MM.1S (cell line): ENCODE data around the gene NEXN.
A peak's percentile ranks its signal among the peaks of the same experiment; 100 is the strongest.

ENCODE experiments used
- DNase-seq: peaks from one replicate; pipeline ENCODE4 v3.0.0-alpha.2; 2015
- H2AFZ ChIP-seq: fragments of 300-600 bp; sonication (generic); 2 replicates; pipeline ENCODE4 v1.6.0; 2016; ENCODE audit warnings: antibody characterized with exemption, low read length
- H3F3A ChIP-seq: fragments of 300-600 bp; sonication (generic); 2 replicates; pipeline ENCODE4 v1.6.1; 2016; ENCODE audit warnings: mild to moderate bottlenecking, antibody characterized with exemption, low read length, moderate library complexity, mixed read lengths; ENCODE audit not compliant: insufficient read depth
- H3K27ac ChIP-seq: fragments of 300-600 bp; sonication (generic); 2 replicates; pipeline ENCODE4 v1.5.1; 2016; ENCODE audit warnings: mild to moderate bottlenecking, low read length
- H3K27me3 ChIP-seq: fragments of 300-600 bp; sonication (generic); replicated peaks from 2 replicates; pipeline ENCODE4 v1.6.0; 2016; ENCODE audit warnings: low read length; ENCODE audit not compliant: insufficient read depth
- H3K36me3 ChIP-seq: fragments of 300-600 bp; sonication (generic); replicated peaks from 2 replicates; pipeline ENCODE4 v1.6.1; 2016; ENCODE audit warnings: mild to moderate bottlenecking, low read length, mixed read lengths; ENCODE audit not compliant: insufficient read depth
- H3K4me1 ChIP-seq: fragments of 300-600 bp; sonication (generic); 2 replicates; pipeline ENCODE4 v1.6.1; 2016; ENCODE audit warnings: low read length, mixed read lengths
- H3K4me2 ChIP-seq: fragments of 300-600 bp; sonication (generic); 2 replicates; pipeline ENCODE4 v1.6.0; 2016; ENCODE audit warnings: low read depth, low read length
- H3K4me3 ChIP-seq: fragments of 300-600 bp; sonication (generic); 2 replicates; pipeline ENCODE4 v1.5.1; 2016; ENCODE audit warnings: low read length, mixed read lengths
- H3K79me2 ChIP-seq: fragments of 300-600 bp; sonication (generic); 2 replicates; pipeline ENCODE4 v1.6.1; 2016; ENCODE audit warnings: mixed run types, low read length, mixed read lengths
- H3K9ac ChIP-seq: fragments of 300-600 bp; sonication (generic); 2 replicates; pipeline ENCODE4 v1.6.1; 2016; ENCODE audit warnings: low read length, mixed read lengths
- H3K9me2 ChIP-seq: fragments of 300-600 bp; sonication (generic); replicated peaks from 2 replicates; pipeline ENCODE4 v1.6.1; 2016; ENCODE audit warnings: mild to moderate bottlenecking, low read length, mixed read lengths; ENCODE audit not compliant: insufficient read depth
- H3K9me3 ChIP-seq: fragments of 300-600 bp; sonication (generic); replicated peaks from 2 replicates; pipeline ENCODE4 v1.6.1; 2016; ENCODE audit warnings: mild to moderate bottlenecking, low read length, mixed read lengths; ENCODE audit not compliant: insufficient read depth
- H4K20me1 ChIP-seq: fragments of 300-600 bp; sonication (generic); 2 replicates; pipeline ENCODE4 v1.6.1; 2016; ENCODE audit warnings: mild to moderate bottlenecking, low read length, moderate library complexity, mixed read lengths; ENCODE audit not compliant: insufficient read depth
- CTCF ChIP-seq: fragments of 300-600 bp; sonication (generic); IDR thresholded peaks from 2 replicates; pipeline ENCODE4 v1.5.1; 2016; ENCODE audit warnings: antibody characterized with exemption, low read length, mixed read lengths
- EZH2 ChIP-seq: fragments of 300-600 bp; sonication (generic); optimal IDR thresholded peaks from 2 replicates; pipeline ENCODE3; 2017; ENCODE audit warnings: low read depth, mild to moderate bottlenecking, antibody characterized with exemption, low read length, mixed read lengths
- EZH2phosphoT487 ChIP-seq: fragments of 300-600 bp; sonication (generic); IDR thresholded peaks from 2 replicates; pipeline ENCODE4 v1.6.1; 2018; ENCODE audit warnings: antibody characterized with exemption, low read length

Gene NEXN

DNA sequence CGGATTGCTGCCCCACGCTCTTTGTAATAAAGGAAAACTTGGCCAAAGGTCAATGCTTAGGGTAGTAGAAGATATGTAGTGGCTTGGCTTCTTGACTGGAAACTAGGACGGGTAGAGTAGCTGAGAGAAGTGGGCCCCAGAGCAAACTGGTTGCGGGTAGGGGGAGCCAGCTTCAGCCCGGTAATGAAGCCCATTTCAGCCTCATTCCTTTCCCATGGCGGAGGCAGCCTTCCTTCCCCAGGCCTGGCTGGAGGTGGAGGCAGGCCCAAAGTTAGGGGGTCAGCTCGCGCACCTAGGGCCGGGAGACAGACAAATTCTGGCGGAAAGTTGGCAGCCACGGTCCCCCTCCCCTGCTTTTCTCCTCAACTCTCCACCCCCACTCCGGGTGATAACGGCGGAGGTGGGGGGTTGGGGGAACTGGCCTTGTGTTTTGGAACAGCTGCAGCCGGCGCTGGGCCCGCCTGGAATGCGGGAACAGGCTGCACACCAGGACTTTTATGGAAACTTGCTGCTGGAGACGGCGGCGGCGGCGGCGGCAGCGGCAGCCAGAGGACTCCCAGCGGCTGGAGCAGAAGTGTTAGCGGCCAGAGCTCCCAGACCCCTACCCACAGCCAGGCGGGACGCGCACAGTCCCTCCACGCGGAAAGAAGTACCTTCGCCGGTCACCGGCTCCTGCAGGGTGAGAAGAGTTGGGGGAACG is at the start of gene NEXN:
Gene NEXN (plus strand): TSS at position 544 of the 700 bp plus-strand sequence. CDS start 27,483 bp downstream, outside the sequence.
- Histone ChIP-seq H3K9me2 (no peaks in the 10 kb centered on the region), H3K27ac (no peak within 1 kb of the TSS), H3K4me2 (peak within 1 kb of the TSS; percentile 13; the same call in 1 of the 2 replicates), H3K79me2 (no peaks in the 10 kb centered on the region), H3K36me3 (no peaks in the 10 kb centered on the region), H4K20me1 (no peaks in the 10 kb centered on the region), H3K27me3 (no peaks in the 10 kb centered on the region), H3F3A (no peaks in the 10 kb centered on the region), H3K9me3 (no peaks in the 10 kb centered on the region), H3K4me3 (no peak within 1 kb of the TSS), H3K4me1 (no peaks in the 10 kb centered on the region), H2AFZ (no peak within 1 kb of the TSS), H3K9ac (no peak within 1 kb of the TSS)
- TF ChIP-seq EZH2phosphoT487 (no peak), EZH2 (no peak), CTCF (no peak)
- no peak for DNase-seq

GRCh38 chr1:77841574-77841973 is 46.9 kb upstream of the NEXN start:
- Histone ChIP-seq H3K9me3 (no peaks in the 10 kb centered on the region), H3K4me1 (no peaks in the 10 kb centered on the region), H3K27ac (no peak overlapping the region), H4K20me1 (no peaks in the 10 kb centered on the region), H3K79me2 (no peaks in the 10 kb centered on the region), H2AFZ (no peak overlapping the region), H3K27me3 (no peaks in the 10 kb centered on the region), H3K9me2 (no peaks in the 10 kb centered on the region), H3K4me3 (no peak overlapping the region), H3K36me3 (no peaks in the 10 kb centered on the region), H3K9ac (no peak overlapping the region), H3K4me2 (no peak overlapping the region), H3F3A (no peaks in the 10 kb centered on the region)
- TF ChIP-seq EZH2, result no peak
- TF ChIP-seq EZH2phosphoT487, result no peak
- no peak for TF ChIP-seq CTCF
- no peak for DNase-seq

- H3F3A ChIP-seq, result no peaks in the 10 kb centered on the region
- no peak overlapping the region for H2AFZ ChIP-seq
- H4K20me1 ChIP-seq, result no peaks in the 10 kb centered on the region
- H3K79me2 ChIP-seq, result no peaks in the 10 kb centered on the region
- no peak for TF ChIP-seq EZH2phosphoT487
- TF ChIP-seq CTCF, result no peak
- TF ChIP-seq EZH2, result no peak
- H3K27me3 ChIP-seq, result no peaks in the 10 kb centered on the region
- H3K9ac ChIP-seq, result no peak overlapping the region
- no peak overlapping the region for H3K27ac ChIP-seq
- no peaks in the 10 kb centered on the region for H3K4me1 ChIP-seq
- no peaks in the 10 kb centered on the region for H3K9me3 ChIP-seq
- H3K4me2 ChIP-seq, result no peak overlapping the region
- no peak for DNase-seq
- no peaks in the 10 kb centered on the region for H3K9me2 ChIP-seq
- no peaks in the 10 kb centered on the region for H3K36me3 ChIP-seq
- H3K4me3 ChIP-seq, result no peak overlapping the region
Observed at GRCh38 chr1:77845951-77846350, 42.5 kb upstream of the NEXN start.
